Chondrocyte (in vitro differentiated cells): ENCODE measurements around the gene KCNK18. TPM values are rescaled to one million over a fixed set of nuclear protein-coding genes. Genes with fewer than 3 reads are reported as not detected.
A peak's percentile ranks its signal among the peaks of the same experiment; 100 is the strongest.

ENCODE experiments used
- DNase-seq: peaks from one replicate; pipeline ENCODE4 v3.0.0; 2021; ENCODE audit warnings: mixed read lengths, low spot score
- H3K27ac Mint-ChIP-seq: one replicate; pipeline ENCODE4 v1.8.0; 2021; ENCODE audit warnings: mild to moderate bottlenecking, moderate library complexity, mixed read lengths; ENCODE audit not compliant: unreplicated experiment
- H3K27me3 Mint-ChIP-seq: 2 replicates; pipeline ENCODE4 v1.8.0; 2021; ENCODE audit warnings: low read depth, mixed read lengths
- H3K36me3 Mint-ChIP-seq: 2 replicates; pipeline ENCODE4 v1.8.0; 2021; ENCODE audit warnings: low read depth, mixed read lengths
- H3K4me1 Mint-ChIP-seq: 2 replicates; pipeline ENCODE4 v1.8.0; 2021; ENCODE audit warnings: low read depth, mild to moderate bottlenecking, mixed read lengths
- H3K4me3 Mint-ChIP-seq: one replicate; pipeline ENCODE4 v1.8.0; 2021; ENCODE audit warnings: mild to moderate bottlenecking, moderate library complexity, mixed read lengths; ENCODE audit not compliant: unreplicated experiment
- H3K9me3 Mint-ChIP-seq: 2 replicates; pipeline ENCODE4 v1.8.0; 2021; ENCODE audit warnings: low read depth, mixed read lengths
- total RNA-seq: library from RNA; stranded (reverse); gene quantifications from 3 replicates; pipeline ENCODE4 v1.2.1, GENCODE V29; 2021
- TF ChIP-seq, protein P1 (sequence below): fragments of 200-600 bp; sonication (generic); IDR thresholded peaks from 2 replicates; pipeline ENCODE4 v1.5.0; 2021; ENCODE audit warnings: antibody characterized with exemption, mild to moderate bottlenecking, moderate library complexity

KCNK18 gene
- total RNA-seq, 1 donor from 2014 or later = not detected

GRCh38 chr10:117163954-117164548 lies 33.2 kb upstream of the KCNK18 start:
- peaks cover 75% of the 10 kb centered on the region for H3K27me3 Mint-ChIP-seq
- TF ChIP-seq, protein P1, sequence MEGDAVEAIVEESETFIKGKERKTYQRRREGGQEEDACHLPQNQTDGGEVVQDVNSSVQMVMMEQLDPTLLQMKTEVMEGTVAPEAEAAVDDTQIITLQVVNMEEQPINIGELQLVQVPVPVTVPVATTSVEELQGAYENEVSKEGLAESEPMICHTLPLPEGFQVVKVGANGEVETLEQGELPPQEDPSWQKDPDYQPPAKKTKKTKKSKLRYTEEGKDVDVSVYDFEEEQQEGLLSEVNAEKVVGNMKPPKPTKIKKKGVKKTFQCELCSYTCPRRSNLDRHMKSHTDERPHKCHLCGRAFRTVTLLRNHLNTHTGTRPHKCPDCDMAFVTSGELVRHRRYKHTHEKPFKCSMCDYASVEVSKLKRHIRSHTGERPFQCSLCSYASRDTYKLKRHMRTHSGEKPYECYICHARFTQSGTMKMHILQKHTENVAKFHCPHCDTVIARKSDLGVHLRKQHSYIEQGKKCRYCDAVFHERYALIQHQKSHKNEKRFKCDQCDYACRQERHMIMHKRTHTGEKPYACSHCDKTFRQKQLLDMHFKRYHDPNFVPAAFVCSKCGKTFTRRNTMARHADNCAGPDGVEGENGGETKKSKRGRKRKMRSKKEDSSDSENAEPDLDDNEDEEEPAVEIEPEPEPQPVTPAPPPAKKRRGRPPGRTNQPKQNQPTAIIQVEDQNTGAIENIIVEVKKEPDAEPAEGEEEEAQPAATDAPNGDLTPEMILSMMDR = no peak
- no peak for DNase-seq
- no peaks in the 10 kb centered on the region for H3K9me3 Mint-ChIP-seq
- peaks cover 22% of the 10 kb centered on the region for H3K4me1 Mint-ChIP-seq
- H3K4me3 Mint-ChIP-seq = no peak overlapping the region
- no peak overlapping the region for H3K27ac Mint-ChIP-seq
- H3K36me3 Mint-ChIP-seq = no peaks in the 10 kb centered on the region

- TF ChIP-seq, protein P1 = no peak
- Mint-ChIP-seq H3K4me1 (peaks cover 22% of the 10 kb centered on the region), H3K36me3 (no peaks in the 10 kb centered on the region), H3K27ac (no peak overlapping the region), H3K4me3 (peak overlapping the region; percentile 35), H3K9me3 (no peaks in the 10 kb centered on the region), H3K27me3 (peaks cover 75% of the 10 kb centered on the region)
- no peak for DNase-seq
Observed at GRCh38 chr10:117164592-117165537, 32.4 kb upstream of the KCNK18 start.

DNA sequence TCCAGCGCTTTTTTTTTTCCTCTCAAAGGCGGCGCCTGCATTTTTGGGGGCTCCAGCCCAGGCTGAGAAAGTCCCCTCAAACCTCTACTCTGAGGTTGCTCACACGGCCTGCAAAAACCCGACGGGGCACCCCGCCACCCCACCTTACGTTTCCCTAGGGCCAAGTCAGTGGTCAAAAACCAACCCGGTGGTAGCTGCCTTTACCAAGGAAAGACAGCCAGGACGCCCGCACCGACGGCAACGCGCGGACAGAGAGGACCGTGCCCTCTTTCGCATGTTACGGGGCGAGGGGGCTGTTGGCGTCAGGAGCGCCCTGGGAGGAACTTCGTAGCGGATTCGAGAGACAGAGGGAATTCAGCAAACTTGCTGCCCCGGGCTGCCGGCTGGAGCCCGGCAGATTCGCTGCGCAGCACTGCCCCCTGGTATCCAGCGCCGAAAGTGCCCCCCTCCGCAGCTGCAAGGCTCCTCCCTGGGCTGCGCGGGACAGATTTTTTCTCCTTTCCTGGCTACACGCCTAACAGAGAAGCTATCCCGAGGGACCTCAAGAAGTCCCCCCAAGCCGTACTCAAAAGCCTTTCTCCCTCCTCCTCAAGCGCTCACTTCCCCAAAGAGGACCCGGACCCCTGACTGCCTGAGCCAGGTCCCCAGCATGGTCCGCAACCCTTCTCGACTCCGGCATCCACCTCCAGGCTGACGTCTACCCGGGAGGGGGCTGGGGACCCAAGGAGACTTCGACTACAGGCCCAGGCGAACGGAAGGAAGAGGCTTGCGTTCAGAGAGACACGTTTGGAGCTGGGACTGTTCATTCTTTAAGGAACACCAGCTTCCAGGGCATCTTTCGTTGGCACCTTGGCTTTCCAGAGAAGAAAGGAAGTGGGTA lies 31.5 kb upstream of the KCNK18 start:
- Mint-ChIP-seq H3K27ac (no peak overlapping the region), H3K36me3 (no peaks in the 10 kb centered on the region), H3K9me3 (no peaks in the 10 kb centered on the region), H3K4me3 (peak overlapping the region; percentile 28), H3K27me3 (peaks cover 76% of the 10 kb centered on the region), H3K4me1 (peaks cover 22% of the 10 kb centered on the region)
- no peak for DNase-seq
- TF ChIP-seq, protein P1 = peak; percentile 81

GRCh38 chr10:117166418-117167345 lies 30.6 kb upstream of the KCNK18 start:
- TF ChIP-seq, protein P1 = no peak
- no peak for DNase-seq
- peaks cover 22% of the 10 kb centered on the region for H3K4me1 Mint-ChIP-seq
- no peaks in the 10 kb centered on the region for H3K9me3 Mint-ChIP-seq
- H3K4me3 Mint-ChIP-seq = no peak overlapping the region
- no peaks in the 10 kb centered on the region for H3K36me3 Mint-ChIP-seq
- peaks cover 74% of the 10 kb centered on the region for H3K27me3 Mint-ChIP-seq
- no peak overlapping the region for H3K27ac Mint-ChIP-seq
